ENCODE data around the gene SLC30A7.

The SLC30A7 gene

GRCh38 chr1:101008229-101008834, 112.4 kb downstream of the SLC30A7 start:
- TF ChIP-seq, protein P1, sequence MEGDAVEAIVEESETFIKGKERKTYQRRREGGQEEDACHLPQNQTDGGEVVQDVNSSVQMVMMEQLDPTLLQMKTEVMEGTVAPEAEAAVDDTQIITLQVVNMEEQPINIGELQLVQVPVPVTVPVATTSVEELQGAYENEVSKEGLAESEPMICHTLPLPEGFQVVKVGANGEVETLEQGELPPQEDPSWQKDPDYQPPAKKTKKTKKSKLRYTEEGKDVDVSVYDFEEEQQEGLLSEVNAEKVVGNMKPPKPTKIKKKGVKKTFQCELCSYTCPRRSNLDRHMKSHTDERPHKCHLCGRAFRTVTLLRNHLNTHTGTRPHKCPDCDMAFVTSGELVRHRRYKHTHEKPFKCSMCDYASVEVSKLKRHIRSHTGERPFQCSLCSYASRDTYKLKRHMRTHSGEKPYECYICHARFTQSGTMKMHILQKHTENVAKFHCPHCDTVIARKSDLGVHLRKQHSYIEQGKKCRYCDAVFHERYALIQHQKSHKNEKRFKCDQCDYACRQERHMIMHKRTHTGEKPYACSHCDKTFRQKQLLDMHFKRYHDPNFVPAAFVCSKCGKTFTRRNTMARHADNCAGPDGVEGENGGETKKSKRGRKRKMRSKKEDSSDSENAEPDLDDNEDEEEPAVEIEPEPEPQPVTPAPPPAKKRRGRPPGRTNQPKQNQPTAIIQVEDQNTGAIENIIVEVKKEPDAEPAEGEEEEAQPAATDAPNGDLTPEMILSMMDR (IDR thresholded peaks at IDR 0.05; ENCODE audit: insufficient read depth, low read depth, low read length, missing control alignments) = no peak
- no peak for DNase-seq (ENCODE audit: low read depth)
- no peak overlapping the region for H3K4me3 ChIP-seq (ENCODE audit: low read depth, low read length)

GRCh38 chr1:101013776-101014175, 117.9 kb downstream of the SLC30A7 start:
- TF ChIP-seq, protein P1 (IDR thresholded peaks at IDR 0.05; ENCODE audit: insufficient read depth, low read depth, low read length, missing control alignments) = no peak
- no peak overlapping the region for H3K4me3 ChIP-seq (ENCODE audit: low read depth, low read length)
- DNase-seq (ENCODE audit: low read depth) = no peak

DNA sequence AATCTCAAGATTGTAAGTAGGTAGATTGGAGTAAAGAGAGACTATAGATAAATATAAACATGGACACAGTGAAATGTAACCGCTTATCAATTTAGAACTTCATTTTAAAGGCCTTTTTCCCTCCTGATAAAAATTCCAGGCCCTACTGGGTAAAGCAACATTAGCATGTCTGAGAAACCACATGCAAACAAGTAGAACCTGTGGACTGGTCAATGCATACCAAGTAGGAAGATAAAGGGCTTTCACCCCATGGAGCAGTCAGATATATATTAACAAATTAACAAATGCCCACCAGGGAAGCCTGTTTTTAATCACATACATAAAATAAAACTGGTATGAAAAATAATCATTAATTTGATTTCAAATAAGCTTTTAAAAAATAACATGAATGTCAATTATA, 121.6 kb downstream of the SLC30A7 start:
- H3K4me3 ChIP-seq (ENCODE audit: low read depth, low read length) = no peak overlapping the region
- DNase-seq (ENCODE audit: low read depth) = no peak

GRCh38 chr1:101022294-101022693, 126.4 kb downstream of the SLC30A7 start:
- DNase-seq (ENCODE audit: low read depth) = no peak

More for the DNA sequence above, 121.6 kb downstream of the SLC30A7 start:
- TF ChIP-seq, protein P1 (IDR thresholded peaks at IDR 0.05; ENCODE audit: insufficient read depth, low read depth, low read length, missing control alignments) = no peak

DNA sequence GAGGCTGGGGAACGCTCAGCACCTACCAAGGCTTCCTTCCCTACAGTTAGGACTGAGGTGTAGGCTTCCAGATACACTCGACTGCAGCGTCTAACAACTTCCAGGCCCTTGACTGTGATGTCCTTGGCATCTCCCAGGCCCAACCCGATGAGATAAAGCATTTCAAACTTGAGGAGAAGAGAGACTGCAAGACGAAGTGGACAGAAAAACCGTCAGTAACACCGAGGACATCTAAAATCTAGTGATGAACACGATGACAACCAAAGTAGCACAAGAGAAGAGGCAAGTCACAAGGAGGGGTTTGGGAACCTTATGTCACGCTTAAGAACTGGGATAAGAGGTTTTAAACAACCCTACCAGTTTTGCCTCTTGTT, 129.4 kb downstream of the SLC30A7 start:
- H3K4me3 ChIP-seq (ENCODE audit: low read depth, low read length) = peak overlapping the region; percentile 83
- no peak for DNase-seq (ENCODE audit: low read depth)
- TF ChIP-seq, protein P1 (IDR thresholded peaks at IDR 0.05; ENCODE audit: insufficient read depth, low read depth, low read length, missing control alignments) = no peak

More at GRCh38 chr1:101022294-101022693, 126.4 kb downstream of the SLC30A7 start:
- H3K4me3 ChIP-seq (ENCODE audit: low read depth, low read length) = no peak overlapping the region
- TF ChIP-seq, protein P1 (IDR thresholded peaks at IDR 0.05; ENCODE audit: insufficient read depth, low read depth, low read length, missing control alignments) = no peak

DNA sequence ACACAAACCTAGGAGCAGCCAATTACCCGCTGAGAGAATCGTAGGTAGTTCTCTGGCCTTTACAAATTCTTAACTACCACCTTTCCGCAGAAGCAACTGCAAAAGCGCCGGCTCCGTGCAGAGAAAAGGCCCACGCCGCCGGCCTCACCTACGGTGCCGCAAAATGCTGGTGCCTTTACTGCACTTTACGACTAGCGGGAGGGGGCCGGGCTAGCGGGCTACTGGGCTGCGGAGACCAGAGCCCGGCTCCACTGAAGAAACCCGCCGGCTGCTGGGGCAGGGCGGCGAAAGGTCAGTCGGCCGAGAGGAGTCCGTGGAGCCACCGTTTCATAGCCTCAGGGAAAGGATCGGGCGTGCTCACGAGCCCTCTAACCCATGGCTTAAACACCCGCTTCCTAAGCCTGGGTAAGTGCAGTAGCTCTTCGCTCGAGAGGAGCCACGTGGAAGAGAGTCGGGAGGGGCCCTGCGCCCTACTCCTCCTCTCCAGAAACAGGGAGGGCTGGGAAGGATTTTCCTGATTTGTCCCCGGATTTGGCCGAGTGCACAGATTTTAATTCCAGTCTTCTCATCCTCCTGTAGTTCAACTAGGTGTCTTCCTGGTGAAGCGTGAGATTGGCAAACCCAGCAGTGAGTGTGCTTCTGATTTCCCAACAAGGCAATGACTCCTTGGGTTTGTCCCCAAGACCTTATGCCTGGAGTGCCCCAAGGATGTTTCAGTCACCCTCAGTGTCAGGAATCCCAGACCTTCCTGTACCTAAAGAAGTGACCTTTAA, 130.0 kb downstream of the SLC30A7 start, which contains the start of gene DPH5:
TSS of gene DPH5 (minus strand) at position 128 of the 773 bp plus-strand sequence. CDS start 341 bp downstream, outside the sequence.
- peak; percentile 95 for DNase-seq (ENCODE audit: low read depth)
- TF ChIP-seq, protein P1 (IDR thresholded peaks at IDR 0.05; ENCODE audit: insufficient read depth, low read depth, low read length, missing control alignments) = no peak
- H3K4me3 ChIP-seq (ENCODE audit: low read depth, low read length) = peak within 1 kb of the TSS; percentile 83

Measured in GM12865 (cell line).